HEK293 (cell line): ENCODE measurements around the gene ZNF644.

ENCODE experiments used
- CTCF ChIA-PET: fragments of 350-600 bp; formaldehyde crosslinking; extraction: SDS; loops from one replicate; lab custom pipeline; 2021; ENCODE audit warnings: antibody characterized with exemption; lab: Yijun Ruan, JAX
- POLR2A ChIA-PET: fragments of 300-600 bp; formaldehyde crosslinking; extraction: SDS; loops from one replicate; lab custom pipeline; 2020; ENCODE audit warnings: antibody characterized with exemption, inconsistent platforms; lab: Yijun Ruan, JAX
- H3K27ac ChIP-seq: fragments of 200-500 bp; sonication (Bioruptor generic); 2 replicates; pipeline ENCODE4 v1.5.1; 2014; ENCODE audit warnings: low read depth, low read length, control low read depth, inconsistent platforms; ENCODE audit errors: extremely low read depth
- H3K36me3 ChIP-seq, 2 experiments: fragments of 200-500 bp in 1 of 2; sonication (Bioruptor generic) in 1 of 2; 1 replicate in 1 of 2; 2 replicates in 1 of 2; pipeline ENCODE4 v1.5.1; 2014 to 2017; ENCODE audit warnings: inconsistent platforms in 2 of 2, low read length in 2 of 2; ENCODE audit not compliant: control insufficient read depth in 2 of 2, insufficient read depth in 1 of 2
- H3K4me1 ChIP-seq: fragments of 200-500 bp; sonication (Bioruptor generic); 2 replicates; pipeline ENCODE4 v1.5.1; 2014; ENCODE audit warnings: mild to moderate bottlenecking, low read length, inconsistent platforms; ENCODE audit not compliant: control insufficient read depth, insufficient read depth
- H3K4me3 ChIP-seq: 2 replicates; pipeline ENCODE4 v1.5.1; 2011; ENCODE audit warnings: low read depth, mild to moderate bottlenecking, control low read depth, low read length, moderate library complexity
- H3K9me3 ChIP-seq: fragments of 200-500 bp; sonication (Bioruptor generic); 2 replicates; pipeline ENCODE4 v1.5.1; 2014; ENCODE audit warnings: low read depth, low read length, inconsistent platforms; ENCODE audit not compliant: control insufficient read depth, insufficient read depth
- BCL11A ChIP-seq: fragments of 450-650 bp; formaldehyde crosslinking; IDR thresholded peaks from 2 replicates; pipeline ENCODE4 v1.5.1; 2016; ENCODE audit warnings: low read depth, missing biosample characterization, missing genetic modification characterization
- GLI4 ChIP-seq: fragments of 450-650 bp; formaldehyde crosslinking; IDR thresholded peaks from 2 replicates; pipeline ENCODE4 v1.5.1; 2016; ENCODE audit warnings: missing biosample characterization, missing genetic modification characterization
- HOXA7 ChIP-seq: sonication (generic); formaldehyde crosslinking; IDR thresholded peaks from 2 replicates; pipeline ENCODE4 v1.8.1; 2022; ENCODE audit warnings: missing genetic modification reagents, borderline replicate concordance
- REPIN1 ChIP-seq: fragments of 450-650 bp; formaldehyde crosslinking; IDR thresholded peaks from 2 replicates; pipeline ENCODE4 v1.5.1; 2017; ENCODE audit warnings: missing biosample characterization, missing genetic modification characterization, low read depth
- SALL2 ChIP-seq: fragments of 450-650 bp; formaldehyde crosslinking; IDR thresholded peaks from 2 replicates; pipeline ENCODE4 v1.5.0; 2017; ENCODE audit warnings: missing biosample characterization, mild to moderate bottlenecking, missing genetic modification characterization, borderline replicate concordance
- SETDB1 ChIP-seq: IDR thresholded peaks from one replicate; pipeline ENCODE4 v1.6.1; 2017; ENCODE audit warnings: mild to moderate bottlenecking, low read length, moderate library complexity, mixed read lengths; ENCODE audit not compliant: insufficient read length
- ZBTB21 ChIP-seq: fragments of 450-650 bp; formaldehyde crosslinking; IDR thresholded peaks from 2 replicates; pipeline ENCODE4 v1.5.1; 2017; ENCODE audit warnings: missing biosample characterization, missing genetic modification characterization
- ZBTB7A ChIP-seq: fragments of 450-650 bp; formaldehyde crosslinking; IDR thresholded peaks from 2 replicates; pipeline ENCODE4 v1.5.1; 2016; ENCODE audit warnings: low read depth, missing biosample characterization, missing genetic modification characterization
- ZFP37 ChIP-seq: fragments of 450-650 bp; formaldehyde crosslinking; IDR thresholded peaks from 2 replicates; pipeline ENCODE4 v1.5.1; 2016; ENCODE audit warnings: missing biosample characterization, missing genetic modification characterization
- ZNF24 ChIP-seq: fragments of 450-650 bp; formaldehyde crosslinking; IDR thresholded peaks from 2 replicates; pipeline ENCODE4 v1.5.1; 2016; ENCODE audit warnings: missing biosample characterization, missing genetic modification characterization
- ZNF292 ChIP-seq: fragments of 450-650 bp; formaldehyde crosslinking; IDR thresholded peaks from 2 replicates; pipeline ENCODE4 v1.5.1; 2016; ENCODE audit warnings: low read depth, missing biosample characterization, missing genetic modification characterization, borderline replicate concordance
- ZNF423 ChIP-seq: fragments of 450-650 bp; formaldehyde crosslinking; IDR thresholded peaks from 2 replicates; pipeline ENCODE4 v1.5.1; 2016; ENCODE audit warnings: missing biosample characterization, missing genetic modification characterization
- ZNF48 ChIP-seq: fragments of 450-650 bp; formaldehyde crosslinking; IDR thresholded peaks from 2 replicates; pipeline ENCODE4 v1.5.1; 2016; ENCODE audit warnings: missing biosample characterization, missing genetic modification characterization
- ZNF555 ChIP-seq: fragments of 450-650 bp; formaldehyde crosslinking; conservative IDR thresholded peaks from 2 replicates; pipeline ENCODE4 v1.5.1; 2017; ENCODE audit warnings: missing biosample characterization, mild to moderate bottlenecking, missing genetic modification characterization, inconsistent platforms
- ZNF560 ChIP-seq: fragments of 450-650 bp; formaldehyde crosslinking; IDR thresholded peaks from 2 replicates; pipeline ENCODE4 v1.5.1; 2017; ENCODE audit warnings: missing biosample characterization, missing genetic modification characterization, borderline replicate concordance
- ZNF624 ChIP-seq: fragments of 450-650 bp; formaldehyde crosslinking; IDR thresholded peaks from 2 replicates; pipeline ENCODE4 v1.5.1; 2017; ENCODE audit warnings: missing biosample characterization, missing genetic modification characterization
- ZNF768 ChIP-seq: fragments of 450-650 bp; formaldehyde crosslinking; IDR thresholded peaks from 2 replicates; pipeline ENCODE4 v1.5.1; 2018; ENCODE audit warnings: missing biosample characterization, mild to moderate bottlenecking, missing genetic modification characterization
- ZNF791 ChIP-seq: fragments of 450-650 bp; formaldehyde crosslinking; IDR thresholded peaks from 2 replicates; pipeline ENCODE4 v1.5.1; 2016; ENCODE audit warnings: missing biosample characterization, missing genetic modification characterization
- TF ChIP-seq, protein P1 (sequence below): fragments of 450-650 bp; formaldehyde crosslinking; IDR thresholded peaks from 2 replicates; pipeline ENCODE4 v1.5.1; 2016; ENCODE audit warnings: missing biosample characterization, missing genetic modification characterization
- TF ChIP-seq, protein P2 (sequence below): fragments of 450-650 bp; formaldehyde crosslinking; IDR thresholded peaks from 2 replicates; pipeline ENCODE4 v1.5.1; 2017; ENCODE audit warnings: missing biosample characterization, missing genetic modification characterization
- TF ChIP-seq, protein P3 (sequence below): fragments of 450-650 bp; formaldehyde crosslinking; IDR thresholded peaks from 2 replicates; pipeline ENCODE4 v1.5.1; 2016; ENCODE audit warnings: missing biosample characterization, missing genetic modification characterization
- TF ChIP-seq, protein P4 (sequence below): fragments of 450-650 bp; formaldehyde crosslinking; IDR thresholded peaks from 2 replicates; pipeline ENCODE4; 2016; ENCODE audit warnings: missing biosample characterization, missing genetic modification characterization
- TF ChIP-seq, protein P5 (sequence below): sonication (generic); formaldehyde crosslinking; IDR thresholded peaks from 2 replicates; pipeline ENCODE4 v1.8.1; 2022; ENCODE audit warnings: mild to moderate bottlenecking, moderate library complexity, missing genetic modification reagents

ZNF644 gene

DNA sequence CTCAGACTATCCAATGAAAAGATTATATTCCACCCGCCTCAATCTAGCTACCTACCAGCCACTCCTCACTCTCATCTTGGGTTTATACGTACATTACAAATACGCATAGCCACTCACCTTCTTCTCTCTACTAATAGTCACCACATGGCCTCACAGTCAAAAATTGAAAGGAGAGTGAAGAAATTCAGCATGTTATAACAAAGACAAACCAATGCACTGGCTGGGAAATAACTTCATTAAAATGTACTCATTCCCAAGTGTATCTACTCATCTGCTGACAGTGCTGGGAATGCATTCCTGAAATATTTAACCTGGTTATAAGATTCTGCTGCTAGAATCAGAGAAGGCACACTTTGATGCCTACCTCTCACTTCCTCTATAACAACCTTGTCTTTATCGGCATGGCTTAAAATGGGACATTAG lies 6.5 kb downstream of the ZNF644 start:
- H3K4me1 ChIP-seq, result 0 out of 2 replicates have a peak, but pooled peaks cover 2% of the 10 kb centered on the region
- H3K4me3 ChIP-seq, result no peak overlapping the region
- H3K9me3 ChIP-seq, result no peaks in the 10 kb centered on the region
- TF ChIP-seq ZNF560 (tag by site-specific recombination) (no peak), SETDB1 (no peak), ZBTB7A (tag by site-specific recombination) (no peak), BCL11A (tag by site-specific recombination) (no peak), ZNF791 (tag by site-specific recombination) (no peak), ZNF423 (tag by site-specific recombination) (no peak), ZNF768 (tag by site-specific recombination) (no peak), ZBTB21 (tag by site-specific recombination) (no peak), ZNF555 (tag by site-specific recombination) (no peak), SALL2 (no peak), ZNF624 (tag by site-specific recombination) (no peak)
- TF ChIP-seq, protein P1, sequence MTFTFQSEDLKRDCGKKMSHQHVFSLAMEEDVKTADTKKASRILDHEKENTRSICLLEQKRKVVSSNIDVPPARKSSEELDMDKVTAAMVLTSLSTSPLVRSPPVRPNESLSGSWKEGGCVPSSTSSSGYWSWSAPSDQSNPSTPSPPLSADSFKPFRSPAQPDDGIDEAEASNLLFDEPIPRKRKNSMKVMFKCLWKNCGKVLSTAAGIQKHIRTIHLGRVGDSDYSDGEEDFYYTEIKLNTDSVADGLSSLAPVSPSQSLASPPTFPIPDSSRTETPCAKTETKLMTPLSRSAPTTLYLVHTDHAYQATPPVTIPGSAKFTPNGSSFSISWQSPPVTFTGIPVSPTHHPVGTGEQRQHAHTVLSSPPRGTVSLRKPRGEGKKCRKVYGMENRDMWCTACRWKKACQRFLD, result no peak
- TF ChIP-seq, protein P2, sequence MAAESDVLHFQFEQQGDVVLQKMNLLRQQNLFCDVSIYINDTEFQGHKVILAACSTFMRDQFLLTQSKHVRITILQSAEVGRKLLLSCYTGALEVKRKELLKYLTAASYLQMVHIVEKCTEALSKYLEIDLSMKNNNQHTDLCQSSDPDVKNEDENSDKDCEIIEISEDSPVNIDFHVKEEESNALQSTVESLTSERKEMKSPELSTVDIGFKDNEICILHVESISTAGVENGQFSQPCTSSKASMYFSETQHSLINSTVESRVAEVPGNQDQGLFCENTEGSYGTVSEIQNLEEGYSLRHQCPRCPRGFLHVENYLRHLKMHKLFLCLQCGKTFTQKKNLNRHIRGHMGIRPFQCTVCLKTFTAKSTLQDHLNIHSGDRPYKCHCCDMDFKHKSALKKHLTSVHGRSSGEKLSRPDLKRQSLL (tag by site-specific recombination), result no peak
- TF ChIP-seq, protein P3, sequence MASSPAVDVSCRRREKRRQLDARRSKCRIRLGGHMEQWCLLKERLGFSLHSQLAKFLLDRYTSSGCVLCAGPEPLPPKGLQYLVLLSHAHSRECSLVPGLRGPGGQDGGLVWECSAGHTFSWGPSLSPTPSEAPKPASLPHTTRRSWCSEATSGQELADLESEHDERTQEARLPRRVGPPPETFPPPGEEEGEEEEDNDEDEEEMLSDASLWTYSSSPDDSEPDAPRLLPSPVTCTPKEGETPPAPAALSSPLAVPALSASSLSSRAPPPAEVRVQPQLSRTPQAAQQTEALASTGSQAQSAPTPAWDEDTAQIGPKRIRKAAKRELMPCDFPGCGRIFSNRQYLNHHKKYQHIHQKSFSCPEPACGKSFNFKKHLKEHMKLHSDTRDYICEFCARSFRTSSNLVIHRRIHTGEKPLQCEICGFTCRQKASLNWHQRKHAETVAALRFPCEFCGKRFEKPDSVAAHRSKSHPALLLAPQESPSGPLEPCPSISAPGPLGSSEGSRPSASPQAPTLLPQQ (tag by site-specific recombination), result no peak
- H3K27ac ChIP-seq, result no peak overlapping the region
- ChIA-PET POLR2A (no interaction called here), CTCF (interaction anchor here (1.2 kb wide), 1 partner anchor 294 kb away, joined by 4 read pairs; no protein-coding TSS in a partner anchor)
- peaks cover 0 to 37% of the 10 kb centered on the region in 2 experiments; a peak in 2 of 3 replicates for H3K36me3 ChIP-seq

DNA sequence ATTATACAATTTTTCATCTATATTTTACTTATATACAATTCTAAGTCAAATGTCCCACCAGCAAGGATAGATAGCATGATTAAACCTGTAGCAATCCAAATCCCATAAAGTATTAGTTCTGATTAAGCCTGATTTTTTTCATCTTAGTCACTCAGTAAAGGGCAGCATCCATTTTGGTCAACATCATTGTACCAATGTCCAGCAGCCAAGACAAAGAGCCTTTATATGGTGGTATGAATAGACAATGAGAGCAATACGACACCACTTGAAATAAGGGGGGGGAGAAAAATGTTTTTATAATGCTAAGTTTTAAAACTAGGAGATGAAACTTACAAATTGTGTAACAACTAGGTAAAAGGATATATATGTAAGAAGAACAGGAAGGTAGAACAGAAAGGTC lies 7.4 kb downstream of the ZNF644 start:
- TF ChIP-seq ZNF24 (tag by site-specific recombination) (no peak), BCL11A (tag by site-specific recombination) (no peak), GLI4 (tag by site-specific recombination) (no peak), ZNF292 (tag by site-specific recombination) (no peak), ZFP37 (tag by site-specific recombination) (no peak), ZNF48 (no peak), HOXA7 (CRISPR knock-in tag) (no peak), REPIN1 (no peak)
- TF ChIP-seq, protein P4, sequence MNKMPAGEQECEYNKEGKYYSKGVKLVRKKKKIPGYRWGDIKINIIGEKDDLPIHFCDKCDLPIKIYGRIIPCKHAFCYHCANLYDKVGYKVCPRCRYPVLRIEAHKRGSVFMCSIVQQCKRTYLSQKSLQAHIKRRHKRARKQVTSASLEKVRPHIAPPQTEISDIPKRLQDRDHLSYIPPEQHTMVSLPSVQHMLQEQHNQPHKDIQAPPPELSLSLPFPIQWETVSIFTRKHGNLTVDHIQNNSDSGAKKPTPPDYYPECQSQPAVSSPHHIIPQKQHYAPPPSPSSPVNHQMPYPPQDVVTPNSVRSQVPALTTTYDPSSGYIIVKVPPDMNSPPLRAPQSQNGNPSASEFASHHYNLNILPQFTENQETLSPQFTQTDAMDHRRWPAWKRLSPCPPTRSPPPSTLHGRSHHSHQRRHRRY (tag by site-specific recombination), result no peak
- TF ChIP-seq, protein P5, sequence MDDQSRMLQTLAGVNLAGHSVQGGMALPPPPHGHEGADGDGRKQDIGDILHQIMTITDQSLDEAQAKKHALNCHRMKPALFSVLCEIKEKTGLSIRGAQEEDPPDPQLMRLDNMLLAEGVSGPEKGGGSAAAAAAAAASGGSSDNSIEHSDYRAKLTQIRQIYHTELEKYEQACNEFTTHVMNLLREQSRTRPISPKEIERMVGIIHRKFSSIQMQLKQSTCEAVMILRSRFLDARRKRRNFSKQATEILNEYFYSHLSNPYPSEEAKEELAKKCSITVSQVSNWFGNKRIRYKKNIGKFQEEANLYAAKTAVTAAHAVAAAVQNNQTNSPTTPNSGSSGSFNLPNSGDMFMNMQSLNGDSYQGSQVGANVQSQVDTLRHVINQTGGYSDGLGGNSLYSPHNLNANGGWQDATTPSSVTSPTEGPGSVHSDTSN (CRISPR knock-in tag), result no peak
- Histone ChIP-seq H3K27ac (no peak overlapping the region), H3K9me3 (no peaks in the 10 kb centered on the region), H3K4me3 (no peak overlapping the region), H3K4me1 (0 out of 2 replicates have a peak, but pooled peaks cover 2% of the 10 kb centered on the region), H3K36me3 (peaks cover 0 to 28% of the 10 kb centered on the region in 2 experiments; a peak in 2 of 3 replicates)
- ChIA-PET POLR2A (interaction anchor here (0.6 kb wide), 1 partner anchor 456 kb away, joined by 3 read pairs; no protein-coding TSS in a partner anchor), CTCF (interaction anchor here (1.4 kb wide), 1 partner anchor 152 kb away, joined by 6 read pairs; no protein-coding TSS in a partner anchor)
